Right lobe of liver (tissue), 6 donors: ENCODE results near the gene TAF8. TPM values are rescaled to one million over a fixed set of nuclear protein-coding genes. Genes with fewer than 3 reads are reported as not detected.

Experiments used
- ATAC-seq, 4 donors: fragments of 200-7000 bp; cut with Tn5 transposase; one replicate each; pipeline ENCODE4 v1.9.1; 2020; ENCODE audit warnings: mild to moderate bottlenecking in 4 of 4, moderate library complexity in 4 of 4
- DNase-seq, 3 donors: peaks; one replicate each; pipeline ENCODE4 v3.0.0-alpha.2; 2020
- H3K27ac ChIP-seq, 3 donors: fragments of 200-600 bp; one replicate each; pipeline ENCODE4 v1.8.0; 2022
- H3K27me3 ChIP-seq, 2 donors: fragments of 200-600 bp; one replicate each; pipeline ENCODE4 v1.8.0; 2022
- H3K36me3 ChIP-seq, 4 donors: fragments of 200-600 bp; sonication (generic) in 1 of 4; one replicate each; pipeline versions ENCODE4 v1.5.1 to v1.8.0; 2017 to 2022; ENCODE audit warnings: control low read depth in 1 of 4
- H3K4me1 ChIP-seq, 4 donors: fragments of 200-600 bp; sonication (generic) in 1 of 4; one replicate each; pipeline versions ENCODE4 v1.5.1 to v1.8.0; 2017 to 2022; ENCODE audit warnings: control low read depth in 1 of 4
- H3K4me3 ChIP-seq, 3 donors: fragments of 200-600 bp; one replicate each; pipeline ENCODE4 v1.8.0; 2022
- H3K9me3 ChIP-seq, 4 donors: fragments of 200-600 bp; sonication (generic) in 1 of 4; one replicate each; pipeline versions ENCODE4 v1.5.1 to v1.8.0; 2017 to 2022; ENCODE audit warnings: control low read depth in 1 of 4
- CTCF ChIP-seq, 4 donors: fragments of 200-600 bp in 3 of 4; fragments of 450-650 bp in 1 of 4; IDR thresholded peaks; one replicate each; pipeline versions ENCODE4 v1.5.1 to v1.8.0; 2016 to 2022; ENCODE audit warnings: antibody characterized with exemption in 4 of 4, mild to moderate bottlenecking in 2 of 4
- POLR2A ChIP-seq: fragments of 450-650 bp; IDR thresholded peaks from one replicate; pipeline ENCODE4 v1.6.1; 2017; ENCODE audit warnings: antibody characterized with exemption, mild to moderate bottlenecking
- WGBS: methylation state at CpG from one replicate; pipeline ENCODE4 v1.1.6; 2018; ENCODE audit warnings: low coverage, low lambda C conversion rate; ENCODE audit not compliant: insufficient coverage; ENCODE audit errors: missing lambda C conversion rate; 5-methylcytosine and 5-hydroxymethylcytosine counted together
- intact Hi-C, 2 donors: fragments of 100-400 bp; cut with DNase I; formaldehyde crosslinking; loops; one replicate each; pipeline versions ENCODE4 v1.11.2 to v1.14.1; 2022
- total RNA-seq, 6 experiments: library from RNA; depleted of rRNA in 2 of 6; stranded (reverse); fragments of >200 nt in 2 of 6; fragmentation: NEBNext Ultra II Directional in 3 of 6; extraction: Animal tissue kit (Norgen Biotek cat#: 25700) in 3 of 6; gene quantifications; one replicate each; pipeline versions ENCODE4 v1.1.0 to v1.2.4, GENCODE V29; 2016 to 2023
- donor health status: DM: no; HTN: yes; CAD: no.
- donor health status: DM: no; HTN: no; CAD: no.
- donor health status: DM: no; HTN: no; CAD: no.
- donor health status: DM: no; HTN: yes; CAD: no.
- donor health status: DM: no; HTN: yes; CAD: no.

TAF8 gene
- total RNA-seq, 6 experiments from 2014 or later = 6.7 to 14.7 (median 11.9) TPM

GRCh38 chr6:42049948-42050296 lies 402 bp upstream of the TAF8 start:
- TF ChIP-seq POLR2A (no peak), CTCF (IDR thresholded peaks at IDR 0.05) (no peak)
- Histone ChIP-seq H3K9me3 (no peaks in the 10 kb centered on the region), H3K4me3 (peak overlapping the region; percentile 79 to 82 (median 82)), H3K36me3 (peaks cover 0 to 21% (median 8%) of the 10 kb centered on the region in 4 donors), H3K4me1 (peaks cover 0 to 36% (median 8%) of the 10 kb centered on the region in 4 donors), H3K27ac (peak overlapping the region; percentile 87 to 93 (median 87)), H3K27me3 (no peaks in the 10 kb centered on the region)
- ATAC-seq = no peak
- DNase-seq = peak in 1 of 3 donors; percentile 56
- WGBS = 72% methylated on average over 9 of the region's 20 CpGs
- intact Hi-C loops = loop anchor here in 1 of 2 donors (10.0 kb wide), 2 partner anchors 115 to 265 kb away; partner anchors contain the start of genes PRICKLE4 and TOMM6

- TF ChIP-seq CTCF (IDR thresholded peaks at IDR 0.05) (no peak), POLR2A (no peak)
- Histone ChIP-seq H3K36me3 (peaks cover 0 to 34% (median 18%) of the 10 kb centered on the region in 4 donors), H3K4me3 (peak overlapping the region; percentile 79 to 82 (median 82)), H3K27me3 (no peaks in the 10 kb centered on the region), H3K9me3 (no peaks in the 10 kb centered on the region), H3K27ac (no peak overlapping the region), H3K4me1 (peaks cover 0 to 23% (median 5%) of the 10 kb centered on the region in 4 donors)
- ATAC-seq (no peak), DNase-seq (no peak)
- WGBS = 24% methylated on average over 8 of the region's 8 CpGs
- intact Hi-C loops = no loop called here
Measured at GRCh38 chr6:42051268-42051653, 937 bp downstream of the TAF8 start.

GRCh38 chr6:42053601-42054000 lies 3.3 kb downstream of the TAF8 start:
- no peak overlapping the region for H3K27ac ChIP-seq
- no peaks in the 10 kb centered on the region for H3K9me3 ChIP-seq
- no peak for ATAC-seq
- H3K27me3 ChIP-seq = no peaks in the 10 kb centered on the region
- intact Hi-C loops = no loop called here
- peaks cover 0 to 55% (median 35%) of the 10 kb centered on the region in 4 donors for H3K36me3 ChIP-seq
- TF ChIP-seq POLR2A = no peak
- no peak for TF ChIP-seq CTCF (IDR thresholded peaks at IDR 0.05)
- DNase-seq = no peak
- H3K4me3 ChIP-seq = no peak overlapping the region
- peaks cover 0 to 19% (median 5%) of the 10 kb centered on the region in 4 donors for H3K4me1 ChIP-seq

GRCh38 chr6:42059743-42060142 lies 9.4 kb downstream of the TAF8 start:
- Histone ChIP-seq H3K4me1 (no peaks in the 10 kb centered on the region), H3K9me3 (no peaks in the 10 kb centered on the region), H3K27me3 (no peaks in the 10 kb centered on the region), H3K36me3 (peaks cover 7 to 87% (median 40%) of the 10 kb centered on the region in 4 donors), H3K4me3 (no peak overlapping the region), H3K27ac (no peak overlapping the region)
- ATAC-seq = no peak
- intact Hi-C loops = no loop called here
- TF ChIP-seq POLR2A (no peak), CTCF (IDR thresholded peaks at IDR 0.05) (no peak)
- no peak for DNase-seq
- WGBS = 88% methylated on average over 5 of the region's 5 CpGs

- no peak overlapping the region for H3K27ac ChIP-seq
- ATAC-seq (no peak), DNase-seq (no peak)
- WGBS = 94% methylated on average over 6 of the region's 13 CpGs
- TF ChIP-seq POLR2A = no peak
- TF ChIP-seq CTCF (IDR thresholded peaks at IDR 0.05) = no peak
- H3K4me3 ChIP-seq = no peak overlapping the region
- no peaks in the 10 kb centered on the region for H3K4me1 ChIP-seq
- no peaks in the 10 kb centered on the region for H3K9me3 ChIP-seq
- H3K36me3 ChIP-seq = peaks cover 4 to 74% (median 39%) of the 10 kb centered on the region in 4 donors
- H3K27me3 ChIP-seq = no peaks in the 10 kb centered on the region
- intact Hi-C loops = no loop called here
Measured at GRCh38 chr6:42066156-42066675, 15.9 kb downstream of the TAF8 start.
